PC-3 (cell line): ENCODE results near the gene CHEK1. TPM values are rescaled to one million over a fixed set of nuclear protein-coding genes. Genes with fewer than 3 reads are reported as not detected.

Experiments
- ATAC-seq: fragments of 200-7000 bp; cut with Tn5 transposase; 2 replicates; pipeline ENCODE4 v1.9.1; 2020; ENCODE audit warnings: mild to moderate bottlenecking, moderate library complexity
- BruUV-seq: library from RNA; stranded (reverse); fragments of 400-500 nt; replicated peaks from 2 replicates; lab custom pipeline; 2021; lab: Mats Ljungman, UMichigan
- CTCF ChIA-PET: fragments of 300-600 bp; sonication (Branson Sonifier 250); formaldehyde crosslinking; loops from one replicate; lab custom pipeline; 2022; ENCODE audit warnings: antibody characterized with exemption; lab: Charles Lee
- POLR2A ChIA-PET: fragments of 300-600 bp; sonication (Branson Sonifier 250); formaldehyde crosslinking; loops from one replicate; lab custom pipeline; 2022; ENCODE audit warnings: antibody characterized with exemption; ENCODE audit not compliant: unreplicated experiment; lab: Charles Lee
- DNase-seq: peaks from one replicate; pipeline ENCODE4 v3.0.0-alpha.2; 2015
- H2AFZ ChIP-seq: fragments of 300-600 bp; sonication (generic); 2 replicates; pipeline ENCODE4 v1.6.0; 2016; ENCODE audit warnings: antibody characterized with exemption, low read length
- H3F3A ChIP-seq: fragments of 300-600 bp; sonication (generic); one replicate; pipeline ENCODE4 v1.6.0; 2017; ENCODE audit warnings: antibody characterized with exemption, low read length, control low read depth, mild to moderate bottlenecking; ENCODE audit not compliant: unreplicated experiment
- H3K27ac ChIP-seq: fragments of 300-600 bp; sonication (generic); 2 replicates; pipeline ENCODE4 v1.5.1; 2016; ENCODE audit warnings: mild to moderate bottlenecking, low read length
- H3K27me3 ChIP-seq: fragments of 300-600 bp; sonication (generic); 2 replicates; pipeline ENCODE4 v1.6.1; 2016; ENCODE audit warnings: low read length, mixed read lengths
- H3K36me3 ChIP-seq: fragments of 300-600 bp; sonication (generic); 2 replicates; pipeline ENCODE4 v1.6.1; 2016; ENCODE audit warnings: low read depth, mixed run types, low read length, mixed read lengths
- H3K4me1 ChIP-seq: fragments of 300-600 bp; sonication (generic); 2 replicates; pipeline ENCODE4 v1.5.1; 2016; ENCODE audit warnings: low read length; ENCODE audit not compliant: insufficient read depth
- H3K4me2 ChIP-seq: fragments of 300-600 bp; sonication (generic); 2 replicates; pipeline ENCODE4 v1.6.0; 2016; ENCODE audit warnings: low read length
- H3K4me3 ChIP-seq: fragments of 300-600 bp; sonication (generic); 2 replicates; pipeline ENCODE4 v1.5.1; 2016; ENCODE audit warnings: mild to moderate bottlenecking, low read length, mixed read lengths
- H3K79me2 ChIP-seq: fragments of 300-600 bp; sonication (generic); 2 replicates; pipeline ENCODE4 v1.6.1; 2017; ENCODE audit warnings: low read length, mixed read lengths
- H3K9ac ChIP-seq: fragments of 300-600 bp; sonication (generic); 2 replicates; pipeline ENCODE4 v1.6.0; 2016; ENCODE audit warnings: mild to moderate bottlenecking, low read length
- H3K9me2 ChIP-seq: fragments of 300-600 bp; sonication (generic); replicated peaks from 2 replicates; pipeline ENCODE4 v1.6.1; 2016; ENCODE audit warnings: mixed run types, low read length, mixed read lengths
- H3K9me3 ChIP-seq: fragments of 300-600 bp; sonication (generic); 2 replicates; pipeline ENCODE4 v1.6.1; 2016; ENCODE audit warnings: low read length, mixed read lengths
- H4K20me1 ChIP-seq: fragments of 300-600 bp; sonication (generic); 2 replicates; pipeline ENCODE4 v1.6.1; 2016; ENCODE audit warnings: low read length, mixed read lengths
- CTCF ChIP-seq: fragments of 300-600 bp; sonication (generic); conservative IDR thresholded peaks from 2 replicates; pipeline ENCODE4 v1.5.1; 2017; ENCODE audit warnings: antibody characterized with exemption, low read depth, mild to moderate bottlenecking, low read length
- EZH2 ChIP-seq: fragments of 300-600 bp; sonication (generic); IDR thresholded peaks from one replicate; pipeline ENCODE4 v1.6.1; 2017; ENCODE audit warnings: antibody characterized with exemption, mild to moderate bottlenecking, low read length; ENCODE audit not compliant: unreplicated experiment
- EZH2phosphoT487 ChIP-seq: fragments of 300-600 bp; sonication (generic); IDR thresholded peaks from 2 replicates; pipeline ENCODE4 v1.6.1; 2018; ENCODE audit warnings: mild to moderate bottlenecking, antibody characterized with exemption, low read length, borderline replicate concordance
- intact Hi-C: fragments of 100-400 bp; cut with micrococcal nuclease; formaldehyde crosslinking; loops from 2 replicates; pipeline ENCODE4 v1.9.0; 2023
- total RNA-seq: library from RNA; depleted of rRNA; stranded (reverse); fragments of >200 nt; gene quantifications from 2 replicates; pipeline ENCODE4 v1.2.3, GENCODE V29; 2014

The CHEK1 gene
- total RNA-seq, 1 experiment from 2014 or later, result 49.8 TPM

GRCh38 chr11:125593114-125593820 lies 31.7 kb upstream of the CHEK1 start:
- ATAC-seq (peak; percentile 15), DNase-seq (peak; percentile 35)
- H3K27ac ChIP-seq, result peak overlapping the region; percentile 59
- H3K4me3 ChIP-seq, result peak overlapping the region; percentile 76
- intact Hi-C loops, result loop anchor here (5.0 kb wide), 1 partner anchor 299 kb away; no protein-coding TSS in a partner anchor
- peak overlapping the region; percentile 95 for H3K4me2 ChIP-seq
- TSS peak; percentile 64 for BruUV-seq
- ChIA-PET POLR2A (no interaction called here), CTCF (interaction anchor here (0.6 kb wide), 1 partner anchor 145 kb away, joined by 3 read pairs; no protein-coding TSS in a partner anchor)
- peaks cover 18% of the 10 kb centered on the region for H3K36me3 ChIP-seq
- H3K4me1 ChIP-seq, result peaks cover 27% of the 10 kb centered on the region
- H3K9ac ChIP-seq, result peak overlapping the region; percentile 90
- TF ChIP-seq EZH2, result no peak
- TF ChIP-seq CTCF, result no peak
- TF ChIP-seq EZH2phosphoT487, result no peak
- H3K79me2 ChIP-seq, result peaks cover 67% of the 10 kb centered on the region
- H3F3A ChIP-seq, result no peaks in the 10 kb centered on the region
- H2AFZ ChIP-seq, result peak overlapping the region; percentile 72
- no peaks in the 10 kb centered on the region for H3K9me2 ChIP-seq
- no peaks in the 10 kb centered on the region for H3K27me3 ChIP-seq
- peaks cover 7% of the 10 kb centered on the region; the same call in 1 of the 2 replicates for H4K20me1 ChIP-seq
- H3K9me3 ChIP-seq, result no peaks in the 10 kb centered on the region

- no peak for TF ChIP-seq CTCF
- no peak for TF ChIP-seq EZH2phosphoT487
- TF ChIP-seq EZH2, result no peak
- Histone ChIP-seq H3K4me3 (no peak overlapping the region; the same call in 1 of the 2 replicates), H3K9ac (no peak overlapping the region), H3K27ac (no peak overlapping the region), H3K36me3 (peaks cover 27% of the 10 kb centered on the region), H3K9me2 (no peaks in the 10 kb centered on the region), H4K20me1 (peaks cover 7% of the 10 kb centered on the region; the same call in 1 of the 2 replicates), H3K27me3 (no peaks in the 10 kb centered on the region), H3K9me3 (no peaks in the 10 kb centered on the region), H3K79me2 (peaks cover 76% of the 10 kb centered on the region), H3K4me1 (peaks cover 24% of the 10 kb centered on the region), H3F3A (no peaks in the 10 kb centered on the region), H3K4me2 (peak overlapping the region; percentile 95), H2AFZ (no peak overlapping the region)
- ATAC-seq (no peak), DNase-seq (no peak)
- BruUV-seq, result no TSS peak
- ChIA-PET CTCF (no interaction called here), POLR2A (no interaction called here)
- intact Hi-C loops, result loop anchor here (5.0 kb wide), 1 partner anchor 297 kb away; no protein-coding TSS in a partner anchor
These were observed 30.0 kb upstream of the CHEK1 start for GRCh38 chr11:125594958-125595357.

GRCh38 chr11:125600663-125601062 lies 24.3 kb upstream of the CHEK1 start:
- Histone ChIP-seq H3K4me3 (no peak overlapping the region), H3K27me3 (no peaks in the 10 kb centered on the region), H3K9me2 (no peaks in the 10 kb centered on the region), H3K36me3 (peaks cover 72% of the 10 kb centered on the region), H4K20me1 (peaks cover 3% of the 10 kb centered on the region; the same call in 1 of the 2 replicates), H3K27ac (no peak overlapping the region), H3K9ac (no peak overlapping the region), H3K4me2 (no peak overlapping the region), H3K9me3 (no peaks in the 10 kb centered on the region), H3K4me1 (no peaks in the 10 kb centered on the region), H3K79me2 (peaks cover 34% of the 10 kb centered on the region), H2AFZ (no peak overlapping the region), H3F3A (no peaks in the 10 kb centered on the region)
- no TSS peak for BruUV-seq
- CTCF ChIA-PET, result no interaction called here
- TF ChIP-seq EZH2 (no peak), EZH2phosphoT487 (no peak), CTCF (no peak)
- no peak for DNase-seq
- intact Hi-C loops, result no loop called here
- no peak for ATAC-seq
- POLR2A ChIA-PET, result no interaction called here
